ENCODE measurements around the gene PAFAH1B2. TPM values are rescaled to one million over a fixed set of nuclear protein-coding genes. Genes with fewer than 3 reads are reported as not detected.

PAFAH1B2 gene
- total RNA-seq, 1 donor from 2014 or later, result 98.6 TPM

GRCh38 chr11:117219995-117220394, 75.9 kb downstream of the PAFAH1B2 start:
- TF ChIP-seq, protein P1, sequence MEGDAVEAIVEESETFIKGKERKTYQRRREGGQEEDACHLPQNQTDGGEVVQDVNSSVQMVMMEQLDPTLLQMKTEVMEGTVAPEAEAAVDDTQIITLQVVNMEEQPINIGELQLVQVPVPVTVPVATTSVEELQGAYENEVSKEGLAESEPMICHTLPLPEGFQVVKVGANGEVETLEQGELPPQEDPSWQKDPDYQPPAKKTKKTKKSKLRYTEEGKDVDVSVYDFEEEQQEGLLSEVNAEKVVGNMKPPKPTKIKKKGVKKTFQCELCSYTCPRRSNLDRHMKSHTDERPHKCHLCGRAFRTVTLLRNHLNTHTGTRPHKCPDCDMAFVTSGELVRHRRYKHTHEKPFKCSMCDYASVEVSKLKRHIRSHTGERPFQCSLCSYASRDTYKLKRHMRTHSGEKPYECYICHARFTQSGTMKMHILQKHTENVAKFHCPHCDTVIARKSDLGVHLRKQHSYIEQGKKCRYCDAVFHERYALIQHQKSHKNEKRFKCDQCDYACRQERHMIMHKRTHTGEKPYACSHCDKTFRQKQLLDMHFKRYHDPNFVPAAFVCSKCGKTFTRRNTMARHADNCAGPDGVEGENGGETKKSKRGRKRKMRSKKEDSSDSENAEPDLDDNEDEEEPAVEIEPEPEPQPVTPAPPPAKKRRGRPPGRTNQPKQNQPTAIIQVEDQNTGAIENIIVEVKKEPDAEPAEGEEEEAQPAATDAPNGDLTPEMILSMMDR (IDR thresholded peaks at IDR 0.05; ENCODE audit: unreplicated experiment), result no peak
- Mint-ChIP-seq H3K4me3 (no peak overlapping the region), H3K27me3 (ENCODE audit: low read depth) (no peaks in the 10 kb centered on the region), H3K27ac (no peak overlapping the region), H3K4me1 (peaks cover 16% of the 10 kb centered on the region), H3K9me3 (no peaks in the 10 kb centered on the region), H3K36me3 (peaks cover 11% of the 10 kb centered on the region)
- no peak for DNase-seq (ENCODE audit: low spot score in 2 of 2, unreplicated experiment in 2 of 2)

GRCh38 chr11:117220568-117220967, 76.5 kb downstream of the PAFAH1B2 start:
- peaks cover 16% of the 10 kb centered on the region for H3K4me1 Mint-ChIP-seq
- DNase-seq (ENCODE audit: low spot score in 2 of 2, unreplicated experiment in 2 of 2), result no peak
- no peak overlapping the region for H3K27ac Mint-ChIP-seq
- no peaks in the 10 kb centered on the region for H3K9me3 Mint-ChIP-seq
- TF ChIP-seq, protein P1 (IDR thresholded peaks at IDR 0.05; ENCODE audit: unreplicated experiment), result no peak
- no peaks in the 10 kb centered on the region for H3K27me3 Mint-ChIP-seq (ENCODE audit: low read depth)
- no peak overlapping the region for H3K4me3 Mint-ChIP-seq
- peaks cover 11% of the 10 kb centered on the region for H3K36me3 Mint-ChIP-seq

DNA sequence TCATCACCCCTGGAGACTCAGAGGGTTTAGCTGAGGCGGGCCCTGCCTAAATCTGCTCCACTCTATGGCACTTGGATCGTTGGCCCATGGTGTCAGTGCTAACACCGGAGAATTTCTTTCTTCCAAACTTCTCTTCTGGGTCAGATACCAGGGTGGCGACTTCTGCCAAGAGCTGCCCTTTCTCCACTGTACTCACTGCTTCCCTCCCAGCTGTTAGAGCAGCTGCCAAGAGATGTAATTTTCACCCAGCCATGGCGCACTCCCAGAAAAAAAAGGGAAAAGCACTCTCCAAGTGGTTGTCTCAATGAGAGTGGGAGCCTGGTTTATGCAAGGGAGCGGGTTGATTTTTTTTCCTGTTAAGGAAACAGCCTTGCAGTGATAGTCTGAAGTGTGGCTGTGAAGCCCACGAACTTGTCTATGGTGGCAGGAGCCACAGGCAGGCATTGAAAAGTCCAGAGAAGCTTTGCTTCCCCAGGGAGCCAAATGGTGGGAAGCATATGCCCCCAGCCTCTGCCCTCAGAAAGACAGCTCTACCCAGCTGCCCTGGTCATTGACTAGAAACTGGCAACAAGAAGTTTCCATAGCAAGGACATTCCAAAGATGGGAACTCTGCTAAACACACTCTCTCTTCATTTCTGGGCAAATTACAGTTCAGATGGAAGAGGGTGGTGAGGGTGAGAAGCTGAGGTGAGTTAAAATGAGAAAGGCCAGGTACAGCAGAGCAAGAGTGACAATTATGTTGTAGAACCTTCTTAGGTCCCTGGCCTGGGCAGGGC, 77.1 kb downstream of the PAFAH1B2 start:
- Mint-ChIP-seq H3K27ac (no peak overlapping the region), H3K36me3 (peaks cover 11% of the 10 kb centered on the region), H3K4me1 (peaks cover 16% of the 10 kb centered on the region), H3K4me3 (no peak overlapping the region), H3K27me3 (ENCODE audit: low read depth) (no peaks in the 10 kb centered on the region), H3K9me3 (no peaks in the 10 kb centered on the region)
- TF ChIP-seq, protein P1 (IDR thresholded peaks at IDR 0.05; ENCODE audit: unreplicated experiment), result no peak
- no peak for DNase-seq (ENCODE audit: low spot score in 2 of 2, unreplicated experiment in 2 of 2)

- H3K4me1 Mint-ChIP-seq, result peaks cover 16% of the 10 kb centered on the region
Measured at GRCh38 chr11:117221775-117222517, 77.9 kb downstream of the PAFAH1B2 start.

GRCh38 chr11:117222991-117223740, 79.1 kb downstream of the PAFAH1B2 start:
- DNase-seq (ENCODE audit: low spot score in 2 of 2, unreplicated experiment in 2 of 2), result no peak
- no peaks in the 10 kb centered on the region for H3K9me3 Mint-ChIP-seq
- H3K4me3 Mint-ChIP-seq, result no peak overlapping the region
- H3K27ac Mint-ChIP-seq, result no peak overlapping the region
- H3K36me3 Mint-ChIP-seq, result peaks cover 14% of the 10 kb centered on the region
- peaks cover 12% of the 10 kb centered on the region for H3K4me1 Mint-ChIP-seq
- TF ChIP-seq, protein P1 (IDR thresholded peaks at IDR 0.05; ENCODE audit: unreplicated experiment), result no peak
- H3K27me3 Mint-ChIP-seq (ENCODE audit: low read depth), result no peaks in the 10 kb centered on the region

More at GRCh38 chr11:117221775-117222517, 77.9 kb downstream of the PAFAH1B2 start:
- TF ChIP-seq, protein P1 (IDR thresholded peaks at IDR 0.05; ENCODE audit: unreplicated experiment), result no peak
- no peak overlapping the region for H3K4me3 Mint-ChIP-seq
- H3K9me3 Mint-ChIP-seq, result no peaks in the 10 kb centered on the region
- no peaks in the 10 kb centered on the region for H3K27me3 Mint-ChIP-seq (ENCODE audit: low read depth)
- peak overlapping the region; percentile 54 for H3K27ac Mint-ChIP-seq
- no peak for DNase-seq (ENCODE audit: low spot score in 2 of 2, unreplicated experiment in 2 of 2)
- H3K36me3 Mint-ChIP-seq, result peaks cover 13% of the 10 kb centered on the region
